GM23248 (cell line): ENCODE measurements around the gene CILP.
"Not testable (repeated sequence)": the region's sequence is repeated elsewhere in the genome, so short reads cannot be mapped to it uniquely, and the experiment has no call there.

Experiments used
- EZH2 ChIP-seq: fragments of 200-600 bp; sonication (generic); IDR thresholded peaks from 2 replicates; pipeline ENCODE4 v1.6.1; 2018; ENCODE audit warnings: antibody characterized with exemption, mild to moderate bottlenecking; ENCODE audit not compliant: insufficient read depth, poor library complexity, severe bottlenecking
- EZH2phosphoT487 ChIP-seq: fragments of 200-600 bp; sonication (generic); IDR thresholded peaks from 2 replicates; pipeline ENCODE4 v1.6.1; 2018; ENCODE audit warnings: antibody characterized with exemption, moderate library complexity, mild to moderate bottlenecking, low read depth; ENCODE audit not compliant: insufficient read depth

DNA sequence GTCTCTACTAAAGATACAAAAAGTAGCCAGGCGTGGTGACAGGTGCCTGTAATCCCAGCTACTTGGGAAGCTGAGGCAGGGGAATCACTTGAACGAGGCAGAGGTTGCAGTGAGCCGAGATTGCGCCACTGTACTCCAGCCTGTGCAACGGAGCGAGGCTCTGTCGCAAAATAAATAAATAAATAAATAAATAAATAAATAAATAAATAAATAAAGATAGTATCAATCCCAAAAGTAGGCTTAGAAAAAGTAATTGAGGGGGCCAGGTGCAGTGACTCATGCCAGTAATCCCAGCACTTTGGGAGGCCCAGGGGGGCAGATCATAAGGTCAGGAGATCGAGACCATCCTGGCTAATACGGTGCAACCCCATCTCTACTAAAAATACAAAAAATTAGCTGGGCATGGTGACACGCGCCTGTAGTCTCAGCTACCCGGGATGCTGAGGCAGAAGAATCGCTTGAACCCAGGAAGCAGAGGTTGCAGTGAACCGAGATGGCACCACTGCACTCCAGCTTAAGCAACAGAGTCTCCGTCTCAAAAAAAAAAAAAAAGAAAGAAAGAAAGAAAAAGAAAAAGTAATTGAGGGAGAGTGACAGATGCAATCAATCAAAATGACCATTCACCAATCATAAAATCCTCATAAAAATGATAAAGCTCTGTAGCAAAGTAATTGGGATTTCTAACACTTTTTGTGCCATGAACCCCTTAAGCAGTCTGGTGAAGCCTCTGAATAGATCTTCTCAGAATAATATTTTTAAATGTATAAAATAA, 29.5 kb downstream of the CILP start:
- TF ChIP-seq EZH2, EZH2phosphoT487: not testable (repeated sequence)
